Bone marrow (tissue), 2 donors: ENCODE results near the gene C11orf52.

Experiments used
- DNase-seq, 2 donors: peaks; one replicate each; lab custom pipeline; 2025; lab: John Stamatoyannopoulos, UW

The C11orf52 gene

GRCh38 chr11:111976119-111976766 lies 57.5 kb downstream of the C11orf52 start:
- DNase-seq, result no peak
